GM21390 (cell line): ENCODE measurements around the gene PUDP.

Experiments used
- ATAC-seq: cut with Tn5 transposase; IDR thresholded peaks from one replicate; pipeline ENCODE4 v1.9.1; 2021; ENCODE audit not compliant: unreplicated experiment

The PUDP gene

GRCh38 chrX:7076245-7076661, 71.7 kb downstream of the PUDP start:
- peak; percentile 68 for ATAC-seq

GRCh38 chrX:7074908-7075204, 73.1 kb downstream of the PUDP start:
- ATAC-seq = no peak

- no peak for ATAC-seq
Measured at GRCh38 chrX:7074148-7074907, 73.6 kb downstream of the PUDP start.

- no peak for ATAC-seq
Measured at GRCh38 chrX:7073336-7073735, 74.6 kb downstream of the PUDP start.

- ATAC-seq = no peak
Measured at GRCh38 chrX:7072856-7073255, 75.1 kb downstream of the PUDP start.

- no peak for ATAC-seq
Measured at GRCh38 chrX:7071390-7071789, 76.6 kb downstream of the PUDP start.

GRCh38 chrX:7069556-7069955, 78.4 kb downstream of the PUDP start:
- ATAC-seq = no peak

GRCh38 chrX:7068939-7069367, 79.0 kb downstream of the PUDP start:
- ATAC-seq = no peak

GRCh38 chrX:7067256-7067655, 80.7 kb downstream of the PUDP start:
- no peak for ATAC-seq

GRCh38 chrX:7065473-7065872, 82.5 kb downstream of the PUDP start:
- ATAC-seq = no peak

GRCh38 chrX:7062903-7063302, 85.0 kb downstream of the PUDP start:
- ATAC-seq = no peak

GRCh38 chrX:7062276-7062675, 85.7 kb downstream of the PUDP start:
- no peak for ATAC-seq

GRCh38 chrX:7061429-7061828, 86.5 kb downstream of the PUDP start:
- no peak for ATAC-seq

GRCh38 chrX:7060444-7060843, 87.5 kb downstream of the PUDP start:
- no peak for ATAC-seq

- no peak for ATAC-seq
Measured at GRCh38 chrX:7059859-7060258, 88.1 kb downstream of the PUDP start.

- ATAC-seq = peak; percentile 96
Measured at GRCh38 chrX:7059214-7059838, 88.6 kb downstream of the PUDP start.

GRCh38 chrX:7055386-7056137, 92.4 kb downstream of the PUDP start:
- no peak for ATAC-seq

GRCh38 chrX:7054219-7055216, 93.4 kb downstream of the PUDP start:
- no peak for ATAC-seq

- ATAC-seq = no peak
Measured at GRCh38 chrX:7052541-7052940, 95.4 kb downstream of the PUDP start.

GRCh38 chrX:7050271-7050670, 97.7 kb downstream of the PUDP start:
- no peak for ATAC-seq

- ATAC-seq = no peak
Measured at GRCh38 chrX:7047951-7048350, 100.0 kb downstream of the PUDP start.
